Osteoblast (primary cell): ENCODE measurements around the gene KRTAP4-5. TPM values are rescaled to one million over a fixed set of nuclear protein-coding genes. Genes with fewer than 3 reads are reported as not detected.
"Not testable (repeated sequence)": the region's sequence is repeated elsewhere in the genome, so short reads cannot be mapped to it uniquely, and the experiment has no call there.

Source experiments
- DNase-seq: peaks from one replicate; pipeline ENCODE4 v3.0.0; 2011; ENCODE audit warnings: low spot score, mixed read lengths; ENCODE audit not compliant: insufficient read length; ENCODE audit errors: missing footprints
- H2AFZ ChIP-seq: 2 replicates; pipeline ENCODE4 v1.6.0; 2011; ENCODE audit warnings: mild to moderate bottlenecking, low read length
- H3K27ac ChIP-seq: 2 replicates; pipeline ENCODE4 v1.5.1; 2011; ENCODE audit warnings: mild to moderate bottlenecking, low read depth, low read length, moderate library complexity
- H3K27me3 ChIP-seq: 2 replicates; pipeline ENCODE4 v1.6.0; 2012; ENCODE audit warnings: mild to moderate bottlenecking, control low read depth, inconsistent platforms, low read length, moderate library complexity; ENCODE audit not compliant: insufficient read depth
- H3K36me3 ChIP-seq: 2 replicates; pipeline ENCODE4 v1.5.1; 2011; ENCODE audit warnings: mild to moderate bottlenecking, low read length, control low read depth, moderate library complexity; ENCODE audit not compliant: insufficient read depth
- H3K4me1 ChIP-seq: 2 replicates; pipeline ENCODE4 v1.5.1; 2011; ENCODE audit warnings: mild to moderate bottlenecking, low read length, control low read depth, moderate library complexity; ENCODE audit not compliant: insufficient read depth
- H3K4me2 ChIP-seq: 2 replicates; pipeline ENCODE4 v1.6.0; 2011; ENCODE audit warnings: mild to moderate bottlenecking, low read length; ENCODE audit not compliant: insufficient read depth
- H3K4me3 ChIP-seq: fragments of 200-600 bp; sonication (generic); 3 replicates; pipeline ENCODE4 v1.5.1; 2012; ENCODE audit warnings: mild to moderate bottlenecking, low read length, inconsistent platforms; ENCODE audit not compliant: insufficient read depth
- H3K79me2 ChIP-seq: 2 replicates; pipeline ENCODE4 v1.6.0; 2012; ENCODE audit warnings: mild to moderate bottlenecking, low read length, control low read depth, inconsistent platforms; ENCODE audit not compliant: insufficient read depth
- H3K9me3 ChIP-seq: 2 replicates; pipeline ENCODE4 v1.5.1; 2011; ENCODE audit warnings: low read depth, low read length, control low read depth
- H4K20me1 ChIP-seq: 2 replicates; pipeline ENCODE4 v1.6.0; 2012; ENCODE audit warnings: mild to moderate bottlenecking, low read length, control low read depth; ENCODE audit not compliant: insufficient read depth
- CTCF ChIP-seq: IDR thresholded peaks from 2 replicates; pipeline ENCODE4 v1.5.1; 2011; ENCODE audit warnings: mild to moderate bottlenecking, low read depth, low read length, moderate library complexity; ENCODE audit errors: extremely low read depth
- total RNA-seq: library from RNA; depleted of rRNA; stranded (reverse); fragments of >200 nt; gene quantifications from 2 replicates; pipeline ENCODE4 v1.2.3, GENCODE V29; 2012

KRTAP4-5 gene
- total RNA-seq, 1 donor = not detected

- no peak for TF ChIP-seq CTCF
- Histone ChIP-seq H3K79me2 (no peaks in the 10 kb centered on the region), H3K36me3 (no peaks in the 10 kb centered on the region), H3K27ac (peak overlapping the region; percentile 24), H3K4me2 (peak overlapping the region; percentile 4), H4K20me1 (no peaks in the 10 kb centered on the region), H3K4me3 (no peak overlapping the region), H2AFZ (no peak overlapping the region), H3K9me3 (no peaks in the 10 kb centered on the region), H3K4me1 (peaks cover 13% of the 10 kb centered on the region), H3K27me3 (no peaks in the 10 kb centered on the region)
- no peak for DNase-seq
Observed at GRCh38 chr17:41118721-41119120, 30.9 kb downstream of the KRTAP4-5 start.

- H3K27me3 ChIP-seq, H3K4me3 ChIP-seq, H3K79me2 ChIP-seq, H2AFZ ChIP-seq, H4K20me1 ChIP-seq, H3K36me3 ChIP-seq, DNase-seq, H3K9me3 ChIP-seq: not testable (repeated sequence)
- Histone ChIP-seq H3K4me1 (peaks cover 13% of the 10 kb centered on the region), H3K27ac (peak within 1 kb of the TSS; percentile 24), H3K4me2 (peak within 1 kb of the TSS; percentile 4)
Observed at GRCh38 chr17:41117846-41118386, 31.7 kb downstream of the KRTAP4-5 start, which contains the start of gene KRTAP4-11. TSS of gene KRTAP4-11 (minus strand) at chr17:41118373. CDS start at chr17:41118315, 58 bp downstream.

GRCh38 chr17:41116297-41116696 lies 33.3 kb downstream of the KRTAP4-5 start:
- H2AFZ ChIP-seq = no peak overlapping the region
- H3K79me2 ChIP-seq = no peaks in the 10 kb centered on the region
- H3K27me3 ChIP-seq = no peaks in the 10 kb centered on the region
- no peak for DNase-seq
- no peaks in the 10 kb centered on the region for H4K20me1 ChIP-seq
- peaks cover 13% of the 10 kb centered on the region for H3K4me1 ChIP-seq
- no peaks in the 10 kb centered on the region for H3K9me3 ChIP-seq
- H3K27ac ChIP-seq = no peak overlapping the region
- no peak overlapping the region for H3K4me2 ChIP-seq
- H3K4me3 ChIP-seq = no peak overlapping the region
- no peak for TF ChIP-seq CTCF
- H3K36me3 ChIP-seq = no peaks in the 10 kb centered on the region

- Histone ChIP-seq H3K4me2 (no peak overlapping the region), H3K4me3 (peak overlapping the region; percentile 39), H3K36me3 (no peaks in the 10 kb centered on the region)
Observed at GRCh38 chr17:41111151-41111885, 38.3 kb downstream of the KRTAP4-5 start.

GRCh38 chr17:41108728-41109386 lies 40.8 kb downstream of the KRTAP4-5 start:
- H3K4me1 ChIP-seq, H3K27ac ChIP-seq, H3K9me3 ChIP-seq, H2AFZ ChIP-seq, H4K20me1 ChIP-seq, DNase-seq, H3K4me2 ChIP-seq, H3K36me3 ChIP-seq, H3K79me2 ChIP-seq, H3K27me3 ChIP-seq: not testable (repeated sequence)
- peak overlapping the region; percentile 52 for H3K4me3 ChIP-seq

More at GRCh38 chr17:41111151-41111885, 38.3 kb downstream of the KRTAP4-5 start:
- H3K4me1 ChIP-seq = no peaks in the 10 kb centered on the region
- H3K27ac ChIP-seq = no peak overlapping the region
- H3K9me3 ChIP-seq = no peaks in the 10 kb centered on the region
- H3K27me3 ChIP-seq = no peaks in the 10 kb centered on the region
- TF ChIP-seq CTCF = no peak
- no peak for DNase-seq
- no peaks in the 10 kb centered on the region for H4K20me1 ChIP-seq
- H3K79me2 ChIP-seq = no peaks in the 10 kb centered on the region
- H2AFZ ChIP-seq = no peak overlapping the region
